Fibroblast of skin of right quadriceps (primary cell): ENCODE results near the gene TAF11L4.
A peak's percentile ranks its signal among the peaks of the same experiment; 100 is the strongest.
"Not testable (repeated sequence)": the region's sequence is repeated elsewhere in the genome, so short reads cannot be mapped to it uniquely, and the experiment has no call there.

Experiments used
- DNase-seq: peaks from one replicate; pipeline ENCODE4 v3.0.0-alpha.2; 2013

TAF11L4 gene

DNA sequence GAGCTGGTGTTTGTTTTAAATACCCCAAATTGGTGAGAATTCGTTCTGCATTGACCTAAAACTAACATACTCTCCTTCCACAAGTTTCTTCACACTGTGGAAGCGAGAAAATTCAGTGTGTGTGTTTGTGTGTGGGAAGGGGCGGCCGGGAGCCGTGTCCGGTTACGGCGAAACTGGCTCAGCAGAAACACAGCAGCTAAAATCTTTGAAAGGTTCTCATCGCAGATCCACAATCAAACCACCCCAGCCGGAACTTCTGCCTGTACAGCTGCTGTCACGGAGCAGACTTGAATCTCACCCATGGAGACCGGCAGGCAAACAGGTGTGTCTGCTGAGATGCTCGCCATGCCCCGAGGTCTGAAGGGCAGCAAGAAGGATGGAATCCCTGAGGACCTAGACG lies at the start of gene TAF11L4:
TAF11L4 (plus strand) TSS at position 301 of the 400 bp plus-strand sequence.
- not testable (repeated sequence) for DNase-seq

DNA sequence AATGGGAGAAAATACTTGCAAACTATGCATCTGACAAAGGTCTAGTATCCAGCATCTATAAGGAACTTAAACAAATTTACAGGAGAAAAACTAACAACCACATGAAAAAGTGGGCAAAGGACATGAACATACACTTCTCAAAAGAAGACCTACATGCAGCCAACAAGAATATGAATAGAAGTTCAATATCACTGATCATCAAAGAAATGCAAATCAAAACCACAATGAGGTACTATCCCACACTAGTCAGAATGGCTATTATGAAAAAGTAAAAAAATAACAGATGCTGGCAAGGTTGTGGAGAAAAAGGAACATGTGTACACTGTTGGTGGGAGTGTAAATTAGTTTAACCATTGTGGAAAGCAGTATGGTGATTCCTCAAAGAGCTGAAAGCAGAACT lies 46.5 kb upstream of the TAF11L4 start:
- DNase-seq, result not testable (repeated sequence)

GRCh38 chr5:17477043-17477442 lies 44.6 kb upstream of the TAF11L4 start:
- DNase-seq, result no peak

DNA sequence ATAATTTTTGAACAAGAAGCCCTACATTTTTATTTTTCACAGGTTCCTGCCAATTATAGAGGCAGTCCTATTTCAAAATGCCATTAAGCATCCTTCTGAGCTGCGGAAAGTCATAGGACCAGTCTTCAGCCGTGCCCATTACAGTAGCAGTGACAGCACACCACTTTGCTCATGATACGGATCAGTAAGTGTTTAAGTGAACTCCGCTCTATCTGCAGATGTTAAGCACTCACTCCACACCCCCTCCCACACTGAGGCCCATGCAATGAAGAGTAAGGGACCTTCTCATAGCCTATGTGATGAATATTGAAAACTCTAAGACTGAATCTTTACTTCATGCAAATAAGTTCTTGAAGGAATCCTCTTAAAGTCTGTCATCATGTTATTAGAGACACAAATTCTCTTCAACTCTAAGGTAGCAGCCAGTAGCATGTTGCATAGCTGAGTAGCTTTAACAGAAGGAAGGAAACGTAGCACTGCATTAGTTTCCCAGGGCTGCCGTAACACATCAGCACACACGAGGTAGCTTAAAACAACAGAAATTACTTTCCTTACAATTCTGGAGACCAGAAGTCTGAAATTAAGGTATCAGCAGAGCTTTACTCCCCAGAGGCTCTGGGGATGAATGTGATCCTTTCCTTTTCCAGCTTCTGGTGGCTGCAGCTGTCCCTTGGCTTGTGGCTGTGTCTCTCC lies 43.9 kb upstream of the TAF11L4 start:
- DNase-seq, result no peak

DNA sequence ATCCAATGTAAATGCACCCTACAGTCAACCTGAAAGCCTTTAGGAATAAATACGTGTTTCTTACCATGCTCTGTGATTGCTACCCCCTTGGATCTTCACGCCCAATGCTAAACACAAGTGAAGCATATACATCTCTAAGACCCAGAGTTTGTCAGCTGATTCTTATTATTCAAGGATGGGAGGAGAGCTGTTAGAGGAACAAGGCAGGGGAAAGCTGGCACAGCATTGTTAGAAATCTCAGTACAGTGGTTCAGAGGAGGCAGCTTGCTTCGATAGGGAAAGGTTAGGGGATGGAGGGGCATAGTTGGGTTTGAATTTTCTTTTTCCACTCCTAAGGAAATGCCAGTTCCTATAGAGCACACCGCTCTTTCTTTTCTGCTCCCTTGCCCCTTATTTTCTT lies 40.2 kb upstream of the TAF11L4 start:
- no peak for DNase-seq

DNA sequence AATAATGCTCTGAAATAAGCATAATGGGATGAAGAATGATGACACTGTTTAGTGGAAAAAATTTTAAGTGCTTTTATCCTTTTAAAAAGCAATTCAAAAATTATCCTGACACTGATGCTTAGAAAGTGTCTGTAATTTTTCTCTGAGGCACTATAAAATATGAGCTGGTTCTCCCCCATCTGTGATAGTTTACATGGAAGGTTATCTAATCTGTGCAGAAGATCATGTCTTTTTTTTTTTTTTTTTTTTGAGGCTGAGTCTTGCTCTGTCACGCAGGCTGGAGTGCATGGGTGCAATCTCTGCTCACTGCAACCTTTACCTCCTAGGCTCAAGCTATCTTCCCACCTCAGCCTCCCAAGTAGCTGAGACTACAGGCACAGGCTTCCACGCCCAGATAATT lies 38.8 kb upstream of the TAF11L4 start:
- no peak for DNase-seq

DNA sequence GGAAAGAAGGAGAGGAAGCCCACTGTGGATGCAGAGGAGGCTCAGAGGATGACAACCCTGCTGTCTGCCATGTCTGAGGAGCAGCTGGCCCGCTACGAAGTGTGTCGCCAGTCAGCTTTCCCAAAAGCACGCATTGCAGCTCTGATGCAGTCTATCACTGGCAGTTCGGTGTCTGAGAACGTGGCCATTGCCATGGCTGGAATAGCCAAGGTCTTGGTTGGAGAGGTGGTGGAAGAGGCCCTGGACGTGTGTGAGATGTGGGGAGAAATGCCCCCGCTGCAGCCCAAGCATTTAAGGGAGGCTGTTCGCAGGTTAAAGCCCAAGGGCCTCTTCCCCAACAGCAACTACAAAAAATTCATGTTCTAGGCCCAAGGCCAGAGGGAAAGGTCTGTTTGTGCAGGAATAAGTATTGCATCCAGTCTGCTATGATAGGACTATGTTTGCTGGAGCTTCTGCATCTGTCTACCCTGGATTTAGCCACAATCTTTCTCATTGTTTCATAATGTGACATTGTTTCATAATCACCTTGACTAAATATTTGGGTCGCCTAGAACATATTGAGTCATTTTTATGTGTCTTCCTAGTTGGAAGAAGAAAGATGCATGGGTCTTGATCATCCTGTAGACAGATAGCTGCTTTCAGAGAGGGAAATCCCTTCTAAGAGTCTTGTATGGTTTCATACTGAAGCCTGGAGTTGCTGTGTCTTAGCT lies 35.0 kb upstream of the TAF11L4 start:
- DNase-seq, result not testable (repeated sequence)

GRCh38 chr5:17487174-17487512 lies 34.5 kb upstream of the TAF11L4 start:
- DNase-seq, result no peak

- DNase-seq, result not testable (repeated sequence)
Observed at GRCh38 chr5:17491257-17491656, 30.3 kb upstream of the TAF11L4 start.

- DNase-seq, result no peak
Observed at GRCh38 chr5:17492770-17493169, 28.8 kb upstream of the TAF11L4 start.

GRCh38 chr5:17497446-17497845 lies 24.2 kb upstream of the TAF11L4 start:
- DNase-seq, result no peak

DNA sequence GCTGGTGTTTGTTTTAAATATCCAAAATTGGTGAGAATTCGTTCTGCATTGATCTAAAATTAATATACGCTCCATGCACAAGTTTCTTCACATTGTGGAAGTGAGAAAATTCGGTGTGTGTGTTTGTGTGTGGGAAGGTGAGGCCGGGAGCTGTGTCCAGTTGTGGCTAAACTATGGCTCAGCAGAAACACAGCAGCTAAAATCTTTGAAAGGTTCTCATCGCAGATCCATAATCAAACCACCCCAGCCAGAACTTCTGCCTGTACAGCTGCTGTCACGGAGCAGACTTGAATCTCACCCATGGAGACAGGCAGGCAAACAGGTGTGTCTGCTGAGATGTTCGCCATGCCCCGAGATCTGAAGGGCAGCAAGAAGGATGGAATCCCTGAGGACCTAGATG lies 23.7 kb upstream of the TAF11L4 start, which contains the start of gene TAF11L2:
TAF11L2 (plus strand) TSS at position 301 of the 400 bp plus-strand sequence.
- DNase-seq, result not testable (repeated sequence)

DNA sequence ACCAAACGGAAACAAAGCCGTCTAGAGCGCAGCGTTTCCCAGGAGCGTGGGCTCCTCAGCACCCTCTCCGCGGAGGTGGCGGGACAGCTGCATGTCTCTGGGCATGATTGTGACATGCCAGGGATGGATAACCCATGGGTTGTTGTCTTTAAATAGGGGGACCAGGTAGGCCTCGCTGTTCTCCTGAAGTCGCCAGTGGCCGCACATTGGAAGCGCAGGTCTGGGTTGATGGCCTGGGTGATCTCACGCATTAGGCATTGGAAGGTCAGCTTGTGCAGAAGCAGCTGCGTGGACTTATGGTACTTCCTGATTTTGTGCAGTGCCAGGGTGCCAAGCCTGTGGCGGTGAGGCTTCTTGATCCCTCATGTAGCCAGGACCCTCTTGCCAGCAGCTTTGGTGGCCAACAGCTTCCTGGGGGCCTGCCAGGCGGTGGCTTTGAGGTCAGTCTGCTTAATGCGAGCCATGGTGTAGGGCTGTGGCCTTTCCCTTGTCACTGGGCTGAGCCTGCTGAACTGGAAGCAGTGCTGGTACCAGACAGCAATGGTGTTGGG lies 9.8 kb upstream of the TAF11L4 start:
- no peak for DNase-seq

- DNase-seq, result not testable (repeated sequence)
Observed at GRCh38 chr5:17517526-17517925, 4.1 kb upstream of the TAF11L4 start.

GRCh38 chr5:17518067-17518466 lies 3.5 kb upstream of the TAF11L4 start, which contains the start of gene TAF11L3:
Gene TAF11L3, plus strand, starts transcription at chr5:17518367.
- not testable (repeated sequence) for DNase-seq

DNA sequence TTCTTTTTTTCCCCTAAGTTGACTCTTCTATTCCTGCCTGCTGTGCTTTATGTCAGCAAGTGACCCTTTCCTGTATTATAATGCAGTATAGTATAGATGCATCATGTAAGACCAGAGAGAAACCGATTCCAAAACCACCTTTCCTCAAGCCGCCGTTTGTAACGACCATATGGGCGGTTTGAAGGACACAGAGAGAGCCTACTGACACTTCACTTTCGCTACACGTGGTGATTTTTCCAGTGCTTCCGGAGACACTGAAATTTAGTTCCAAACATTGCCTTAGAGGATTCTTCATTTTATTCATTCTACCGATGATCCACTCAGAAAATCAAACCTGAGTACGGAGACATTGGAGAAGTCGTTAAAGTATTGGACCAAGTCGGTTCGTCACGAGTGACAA lies 2.1 kb upstream of the TAF11L4 start:
- DNase-seq, result not testable (repeated sequence)

- not testable (repeated sequence) for DNase-seq
Observed at GRCh38 chr5:17524935-17525334, 3.3 kb downstream of the TAF11L4 start, which contains the start of gene TAF11L5. Gene TAF11L5, plus strand, starts transcription at chr5:17525235.

- DNase-seq, result peak; percentile 6
Observed at GRCh38 chr5:17526504-17526903, 4.9 kb downstream of the TAF11L4 start.

- not testable (repeated sequence) for DNase-seq
Observed at GRCh38 chr5:17528369-17528768, 6.8 kb downstream of the TAF11L4 start, which contains the start of gene TAF11L6. Gene TAF11L6, plus strand, starts transcription at chr5:17528669.
